GM10248 (cell line): ENCODE measurements around the gene CASQ2.

Experiments
- CTCF ChIA-PET: fragments of 300-600 bp; sonication (Branson Sonifier 250); formaldehyde crosslinking; extraction: SDS; loops from one replicate; lab custom pipeline; 2021; ENCODE audit warnings: antibody characterized with exemption; lab: Yijun Ruan, JAX
- POLR2A ChIA-PET: fragments of 350-650 bp; sonication (Branson Sonifier 250); formaldehyde crosslinking; extraction: SDS; loops from one replicate; lab custom pipeline; 2020; ENCODE audit warnings: antibody characterized with exemption; lab: Yijun Ruan, JAX
- DNase-seq: peaks from one replicate; pipeline ENCODE4 v3.0.0; 2012; ENCODE audit errors: extremely low spot score
- CTCF ChIP-seq: IDR thresholded peaks from 2 replicates; pipeline ENCODE4 v1.5.1; 2012; ENCODE audit warnings: mild to moderate bottlenecking, low read depth; ENCODE audit errors: extremely low read depth, missing control alignments, control extremely low read depth

The CASQ2 gene

GRCh38 chr1:115809847-115810246, 41.3 kb upstream of the CASQ2 start:
- no peak for DNase-seq
- POLR2A ChIA-PET, result no interaction called here
- CTCF ChIA-PET, result interaction anchor here (1.1 to 4.0 kb wide), 4 partner anchors 171 to 689 kb away, joined by 3 to 21 read pairs (median 14); no protein-coding TSS in a partner anchor
- TF ChIP-seq CTCF, result no peak

DNA sequence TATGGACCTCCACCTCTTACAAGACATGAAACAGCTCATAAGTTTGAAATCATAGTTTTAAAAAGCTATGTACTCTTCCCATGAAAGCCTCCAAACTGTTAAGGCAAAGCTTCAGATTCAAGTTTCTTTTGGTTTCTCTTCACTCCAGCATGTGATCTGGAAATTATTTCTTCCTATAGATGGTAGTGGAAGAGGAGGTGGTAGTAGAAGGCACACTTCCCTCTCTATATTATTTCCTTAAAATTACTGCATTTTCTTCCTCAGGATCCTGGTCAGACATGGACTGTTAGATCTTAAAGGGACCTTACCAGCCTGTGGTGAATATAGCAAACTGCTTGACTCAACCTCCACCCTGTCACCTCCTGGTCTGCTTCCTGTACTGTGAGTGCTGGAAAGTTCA, 40.6 kb upstream of the CASQ2 start:
- no peak for TF ChIP-seq CTCF
- DNase-seq, result no peak
- POLR2A ChIA-PET, result no interaction called here
- CTCF ChIA-PET, result interaction anchor here (0.7 to 4.0 kb wide), 6 partner anchors 22 to 216 kb away, joined by 3 to 21 read pairs (median 3); no protein-coding TSS in a partner anchor

- POLR2A ChIA-PET, result no interaction called here
- peak; percentile 51 for DNase-seq
- CTCF ChIA-PET, result interaction anchor here (0.6 to 2.3 kb wide), 12 partner anchors 14 to 691 kb away, joined by 3 to 25 read pairs (median 4); no protein-coding TSS in a partner anchor
- peak; percentile 72 for TF ChIP-seq CTCF
These were observed 39.2 kb upstream of the CASQ2 start for GRCh38 chr1:115807723-115808122.

GRCh38 chr1:115805597-115805996, 37.1 kb upstream of the CASQ2 start:
- POLR2A ChIA-PET, result no interaction called here
- no peak for DNase-seq
- CTCF ChIA-PET, result interaction anchor here (1.3 kb wide), 1 partner anchor 175 kb away, joined by 4 read pairs; no protein-coding TSS in a partner anchor
- no peak for TF ChIP-seq CTCF

DNA sequence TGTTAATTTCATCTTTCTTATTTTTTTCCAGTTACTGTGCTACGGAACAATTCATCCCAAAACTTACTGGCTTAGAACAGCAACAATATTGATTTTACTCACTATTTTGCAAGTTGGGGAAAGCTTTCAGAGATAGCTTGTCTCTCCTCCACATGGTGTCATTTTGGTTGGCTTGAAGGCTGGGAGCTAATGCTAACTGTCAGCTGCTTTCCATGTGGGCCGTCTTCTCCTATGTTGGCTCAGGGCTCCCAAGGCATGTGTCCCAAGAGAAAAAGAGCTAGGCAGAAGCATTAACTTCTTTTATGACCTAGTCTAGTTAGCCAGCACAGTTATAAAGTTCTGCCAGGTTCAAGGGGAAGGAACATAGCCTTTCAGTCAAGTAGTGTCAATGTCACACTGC, 33.9 kb upstream of the CASQ2 start:
- ChIA-PET CTCF (interaction anchor here (1.6 kb wide), 1 partner anchor 10 kb away, joined by 7 read pairs; no protein-coding TSS in a partner anchor), POLR2A (no interaction called here)
- no peak for TF ChIP-seq CTCF
- no peak for DNase-seq

GRCh38 chr1:115797486-115797885, 29.0 kb upstream of the CASQ2 start:
- DNase-seq, result no peak
- CTCF ChIA-PET, result no interaction called here
- TF ChIP-seq CTCF, result no peak
- POLR2A ChIA-PET, result no interaction called here

DNA sequence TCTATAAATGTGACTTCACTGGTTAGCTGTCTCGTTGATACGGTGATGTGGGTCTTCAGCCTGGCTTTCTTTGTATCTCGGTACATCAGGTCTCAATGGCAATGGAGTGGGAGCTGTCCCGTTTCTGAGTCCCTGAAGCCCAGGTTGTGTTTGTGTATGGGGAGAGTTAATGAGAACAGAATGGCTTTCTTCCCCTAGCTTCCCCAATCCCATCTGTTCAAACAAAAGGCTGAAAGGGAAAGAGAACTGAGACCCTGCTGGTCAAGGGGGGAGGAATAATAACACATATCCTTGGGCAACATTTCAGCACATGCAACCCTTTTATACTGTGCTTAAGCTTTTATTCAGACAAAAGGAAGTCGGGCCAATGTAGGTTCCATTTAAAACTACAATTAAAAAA, 28.4 kb upstream of the CASQ2 start:
- ChIA-PET CTCF (interaction anchor here (1.0 kb wide), 1 partner anchor 200 kb away, joined by 3 read pairs; no protein-coding TSS in a partner anchor), POLR2A (no interaction called here)
- TF ChIP-seq CTCF, result no peak
- DNase-seq, result no peak
